K562 (cell line): ENCODE data around the gene CNIH3. TPM values are rescaled to one million over a fixed set of nuclear protein-coding genes. Genes with fewer than 3 reads are reported as not detected.
A peak's percentile ranks its signal among the peaks of the same experiment; 100 is the strongest.

ENCODE experiments used
- ATAC-seq: fragments of 200-7000 bp; cut with Tn5 transposase; 3 replicates; pipeline ENCODE4 v1.9.1; 2020; ENCODE audit warnings: moderate library complexity
- BruUV-seq: library from RNA; stranded (reverse); fragments of 400-500 nt; replicated peaks from 2 replicates; lab custom pipeline; 2021; lab: Mats Ljungman, UMichigan
- CTCF ChIA-PET: fragments of 300-600 bp; formaldehyde crosslinking; extraction: SDS; loops from one replicate; lab custom pipeline; 2021; ENCODE audit warnings: low intra/inter-chr PET ratio; lab: Yijun Ruan, JAX
- POLR2A ChIA-PET: fragments of 300-600, 350-650 bp; sonication (Branson Sonifier 250); formaldehyde crosslinking; extraction: SDS; loops from one replicate; lab custom pipeline; 2021; ENCODE audit warnings: antibody characterized with exemption, inconsistent platforms; lab: Yijun Ruan, JAX
- DNase-seq, 4 experiments: peaks; one replicate each; pipeline versions ENCODE4 v3.0.0 to v3.0.0-alpha.2; 2011 to 2018; ENCODE audit warnings: low spot score in 3 of 4, mixed read lengths in 3 of 4; ENCODE audit errors: extremely low read depth in 1 of 4
- FAIRE-seq: peaks from 2 replicates; lab custom pipeline; 2011; peaks lifted over from hg19 to GRCh38; lab: Jason Lieb, UNC
- H2AFZ ChIP-seq: 2 replicates; pipeline ENCODE4 v1.6.0; 2011; ENCODE audit warnings: low read depth, low read length, control low read depth, inconsistent platforms
- H3K27ac ChIP-seq: fragments of 200-600 bp; 3 replicates; pipeline ENCODE4 v1.8.0; 2011; ENCODE audit warnings: low read depth, mild to moderate bottlenecking, control low read depth, inconsistent platforms, low read length, moderate library complexity, mixed read lengths; ENCODE audit errors: extremely low read depth
- H3K27me3 ChIP-seq, 2 experiments: fragments of 300-600 bp in 1 of 2; 2 replicates in 1 of 2; 3 replicates in 1 of 2; pipeline versions ENCODE4 v1.6.0 to v1.8.0; 2011; ENCODE audit warnings: inconsistent platforms in 2 of 2, low read length in 2 of 2, mild to moderate bottlenecking in 1 of 2, mixed read lengths in 1 of 2, moderate library complexity in 1 of 2; ENCODE audit not compliant: control insufficient read depth in 2 of 2, insufficient read depth in 2 of 2
- H3K36me3 ChIP-seq: fragments of 300-600 bp; 3 replicates; pipeline ENCODE4 v1.8.0; 2011; ENCODE audit warnings: mild to moderate bottlenecking, low read length, inconsistent platforms; ENCODE audit not compliant: control insufficient read depth, insufficient read depth
- H3K4me1 ChIP-seq, 2 experiments: fragments of 200-600 bp in 1 of 2; replicated peaks in 1 of 2; 2 replicates in 1 of 2; 3 replicates in 1 of 2; pipeline versions ENCODE4 v1.5.1 to v1.8.0; 2011; ENCODE audit warnings: inconsistent platforms in 2 of 2, low read length in 2 of 2, mild to moderate bottlenecking in 1 of 2, mixed read lengths in 1 of 2, moderate library complexity in 1 of 2; ENCODE audit not compliant: control insufficient read depth in 2 of 2, insufficient read depth in 2 of 2
- H3K4me2 ChIP-seq: 2 replicates; pipeline ENCODE4 v1.6.1; 2011; ENCODE audit warnings: low read length, control low read depth, inconsistent platforms, mixed read lengths; ENCODE audit not compliant: insufficient read depth
- H3K4me3 ChIP-seq: fragments of 200-600 bp; sonication (generic), shearing (Covaris generic); 2 replicates; pipeline ENCODE4 v1.5.1; 2016; ENCODE audit warnings: control low read depth, inconsistent platforms
- H3K79me2 ChIP-seq: fragments of 200-600 bp; 3 replicates; pipeline ENCODE4 v1.8.0; 2011; ENCODE audit warnings: low read length, inconsistent platforms; ENCODE audit not compliant: control insufficient read depth, insufficient read depth
- H3K9ac ChIP-seq, 2 experiments: 2 replicates each; pipeline versions ENCODE4 v1.6.0 to v1.6.1; 2011; ENCODE audit warnings: low read depth in 2 of 2, low read length in 2 of 2, control low read depth in 1 of 2, inconsistent platforms in 1 of 2, mild to moderate bottlenecking in 1 of 2, mixed read lengths in 1 of 2; ENCODE audit not compliant: insufficient read depth in 1 of 2
- H3K9me1 ChIP-seq: one replicate; pipeline ENCODE4 v1.6.0; 2011; ENCODE audit warnings: inconsistent platforms, mild to moderate bottlenecking, low read length, moderate library complexity; ENCODE audit not compliant: control insufficient read depth, insufficient read depth
- H3K9me3 ChIP-seq: replicated peaks from 2 replicates; pipeline ENCODE4 v1.5.1; 2011; ENCODE audit warnings: low read depth, low read length, inconsistent platforms; ENCODE audit not compliant: control insufficient read depth, insufficient read depth
- H4K20me1 ChIP-seq: replicated peaks from 2 replicates; pipeline ENCODE4 v1.6.1; 2011; ENCODE audit warnings: low read length, inconsistent platforms, mixed read lengths; ENCODE audit not compliant: control insufficient read depth, insufficient read depth
- C11orf30 ChIP-seq: fragments of 450-650 bp; IDR thresholded peaks from 2 replicates; pipeline ENCODE4 v1.6.1; 2016; ENCODE audit warnings: low read depth, mild to moderate bottlenecking
- CC2D1A ChIP-seq: fragments of 450-650 bp; IDR thresholded peaks from 2 replicates; pipeline ENCODE4 v1.6.1; 2017; ENCODE audit warnings: mild to moderate bottlenecking
- CREBBP ChIP-seq: IDR thresholded peaks from one replicate; pipeline ENCODE4 v1.6.1; 2012; ENCODE audit warnings: low read depth, mild to moderate bottlenecking, control low read depth, inconsistent platforms, low read length
- KLF13 ChIP-seq: fragments of 450-650 bp; IDR thresholded peaks from 2 replicates; pipeline ENCODE4 v1.6.1; 2016; ENCODE audit warnings: missing genetic modification characterization, low read depth, mild to moderate bottlenecking, missing compliant biosample characterization, moderate library complexity, borderline replicate concordance
- PRPF4 ChIP-seq: fragments of 200-400 bp; formaldehyde crosslinking; IDR thresholded peaks from one replicate; pipeline ENCODE4 v1.6.1; 2017; ENCODE audit warnings: low read length, low read depth, mild to moderate bottlenecking; ENCODE audit not compliant: insufficient read depth, poor library complexity, severe bottlenecking
- TRIM24 ChIP-seq, 2 experiments: fragments of 450-650 bp; IDR thresholded peaks; 2 replicates each; pipeline ENCODE4 v1.6.1; 2016
- ZKSCAN3 ChIP-seq: fragments of 250-450 bp; sonication (Bioruptor Pico); IDR thresholded peaks from 2 replicates; pipeline ENCODE4 v1.4.0; 2020
- ZNF280B ChIP-seq: fragments of 250-450 bp; sonication (Bioruptor Pico); IDR thresholded peaks from 2 replicates; pipeline ENCODE4 v1.5.1; 2021; ENCODE audit warnings: mild to moderate bottlenecking
- ZNF77 ChIP-seq: fragments of 250-450 bp; sonication (Bioruptor Pico); IDR thresholded peaks from 2 replicates; pipeline ENCODE4 v1.5.0; 2020
- WGBS: fragments of 100-300 bp; shearing (Covaris generic); methylation state at CpG from one replicate; pipeline ENCODE4 v1.1.6; 2016; ENCODE audit warnings: low coverage, mixed read lengths; ENCODE audit not compliant: insufficient coverage; ENCODE audit errors: missing lambda C conversion rate; 5-methylcytosine and 5-hydroxymethylcytosine counted together
- in situ Hi-C: fragments of 300-500 bp; cut with MboI; formaldehyde crosslinking; loops from 4 replicates; pipeline ENCODE4 v1.15.0; 2018; ENCODE audit warnings: inconsistent platforms, mixed read lengths
- intact Hi-C: fragments of 100-400 bp; cut with micrococcal nuclease; formaldehyde crosslinking; loops from 2 replicates; pipeline ENCODE4 v1.14.2; 2022
- polyA plus RNA-seq, 8 experiments: library from polyadenylated mRNA; depleted of rRNA in 4 of 8; stranded (reverse) in 5 of 8; unstranded in 3 of 8; fragments of >200 nt; fragmentation: Nextera tagmentation in 2 of 8; fragmentation: Illumina TruSeq in 1 of 8; extraction: Ambion mirVana in 2 of 8; extraction: Trizol in 1 of 8; gene quantifications; 2 replicates each; pipeline versions ENCODE4 v1.2.1 to v1.2.3, GENCODE V29; 2011 to 2014; ENCODE audit warnings: inconsistent platforms in 1 of 8, missing spikeins in 1 of 8
- total RNA-seq, 7 experiments: library from RNA; depleted of rRNA in 6 of 7; stranded (reverse); fragments of >200 nt in 6 of 7; fragmentation: Illumina TruSeq in 2 of 7; extraction: Trizol in 2 of 7; gene quantifications; 2 replicates each; pipeline versions ENCODE4 v1.2.1 to v1.2.3, GENCODE V29; 2011 to 2021; ENCODE audit warnings: low replicate concordance in 1 of 7

The CNIH3 gene
- total and polyA plus RNA-seq, 9 of the 15 experiments (the other 6 are each of a cell fraction or from before 2014, with no cell fraction given): 0.14 to 1.8 (median 0.79) TPM

GRCh38 chr1:224632921-224633321, 16.8 kb downstream of the CNIH3 start:
- Histone ChIP-seq H3K4me2 (no peak overlapping the region), H3K9me1 (no peaks in the 10 kb centered on the region), H3K9ac (no peak overlapping the region), H3K9me3 (no peaks in the 10 kb centered on the region)
- TF ChIP-seq ZNF280B (CRISPR knock-in tag) (no peak), ZKSCAN3 (CRISPR knock-in tag) (no peak), KLF13 (tag) (no peak), CC2D1A (no peak), C11orf30 (0 out of 2 replicates have a peak, but pooled peaks have one; percentile 0), ZNF77 (no peak), PRPF4 (no peak), CREBBP (no peak), TRIM24 (IDR thresholded peaks at IDR 0.05) (no peak)
- TF ChIP-seq, all 486 proteins: peak for 1
- Histone ChIP-seq H4K20me1 (no peaks in the 10 kb centered on the region), H2AFZ (no peak overlapping the region), H3K36me3 (no peaks in the 10 kb centered on the region), H3K4me3 (no peak overlapping the region), H3K4me1 (no peaks in the 10 kb centered on the region; a peak in 1 of 5 replicates), H3K27me3 (peaks cover 58 to 72% of the 10 kb centered on the region in 2 experiments), H3K27ac (no peak overlapping the region), H3K79me2 (no peaks in the 10 kb centered on the region)
- intact Hi-C loops (no loop called here), in situ Hi-C loops (no loop called here)
- ChIA-PET CTCF (no interaction called here), POLR2A (interaction anchor here (0.6 to 0.8 kb wide), 3 partner anchors 11 to 1295 kb away, joined by 3 to 5 read pairs (median 4); no protein-coding TSS in a partner anchor)
- BruUV-seq: no TSS peak
- WGBS: 2% methylated on average over 8 of the region's 8 CpGs
- FAIRE-seq (no peak), ATAC-seq (peak; percentile 44; the same call in 2 of the 3 replicates), DNase-seq (no peak)
